NCI-H446 treated with DMSO at 0.1 percent for 48 hours (cell line): ENCODE measurements around the gene ST6GALNAC6.
A peak's percentile ranks its signal among the peaks of the same experiment; 100 is the strongest.
"Not testable (repeated sequence)": the region's sequence is repeated elsewhere in the genome, so short reads cannot be mapped to it uniquely, and the experiment has no call there.

Source experiments
- DNase-seq: peaks from one replicate; lab custom pipeline; 2025; lab: John Stamatoyannopoulos, UW

ST6GALNAC6 gene

GRCh38 chr9:127893392-127893791 lies 6.0 kb downstream of the ST6GALNAC6 start:
- DNase-seq: no peak

GRCh38 chr9:127892831-127893230 lies 6.6 kb downstream of the ST6GALNAC6 start:
- DNase-seq: no peak

- DNase-seq: no peak
Observed at GRCh38 chr9:127890053-127890452, 9.3 kb downstream of the ST6GALNAC6 start.

- no peak for DNase-seq
Observed at GRCh38 chr9:127887792-127888191, 11.6 kb downstream of the ST6GALNAC6 start.

GRCh38 chr9:127886401-127886972 lies 12.9 kb downstream of the ST6GALNAC6 start:
- DNase-seq: no peak

GRCh38 chr9:127885508-127886281 lies 13.7 kb downstream of the ST6GALNAC6 start:
- no peak for DNase-seq

GRCh38 chr9:127884976-127885490 lies 14.4 kb downstream of the ST6GALNAC6 start:
- DNase-seq: no peak

- DNase-seq: peak; percentile 50
Observed at GRCh38 chr9:127884427-127884911, 14.9 kb downstream of the ST6GALNAC6 start.

GRCh38 chr9:127883959-127884358 lies 15.4 kb downstream of the ST6GALNAC6 start:
- DNase-seq: peak; percentile 62

GRCh38 chr9:127881715-127882114 lies 17.7 kb downstream of the ST6GALNAC6 start:
- not testable (repeated sequence) for DNase-seq

- DNase-seq: no peak
Observed at GRCh38 chr9:127880143-127880542, 19.3 kb downstream of the ST6GALNAC6 start.

GRCh38 chr9:127878652-127879390 lies 20.6 kb downstream of the ST6GALNAC6 start:
- no peak for DNase-seq

GRCh38 chr9:127878001-127878651 lies 21.3 kb downstream of the ST6GALNAC6 start:
- DNase-seq: no peak

GRCh38 chr9:127877566-127877998 lies 21.8 kb downstream of the ST6GALNAC6 start, which contains the start of gene AK1:
Gene AK1 (minus strand): TSS chr9:127877675. CDS start chr9:127874617, 3,058 bp downstream.
- no peak for DNase-seq

GRCh38 chr9:127876764-127877562 lies 22.4 kb downstream of the ST6GALNAC6 start:
- DNase-seq: no peak

- DNase-seq: no peak
Observed at GRCh38 chr9:127876026-127876763, 23.2 kb downstream of the ST6GALNAC6 start.

GRCh38 chr9:127875306-127875966 lies 24.0 kb downstream of the ST6GALNAC6 start:
- DNase-seq: no peak

GRCh38 chr9:127874301-127875221 lies 24.8 kb downstream of the ST6GALNAC6 start:
- DNase-seq: no peak

GRCh38 chr9:127873886-127874285 lies 25.5 kb downstream of the ST6GALNAC6 start:
- no peak for DNase-seq
